NCI-H460 (cell line): ENCODE measurements around the gene CDK14. TPM values are rescaled to one million over a fixed set of nuclear protein-coding genes. Genes with fewer than 3 reads are reported as not detected.
"Not testable (repeated sequence)": the region's sequence is repeated elsewhere in the genome, so short reads cannot be mapped to it uniquely, and the experiment has no call there.

Experiments
- DNase-seq: peaks from one replicate; pipeline ENCODE4 v3.0.0-alpha.2; 2016; ENCODE audit warnings: low read depth; ENCODE audit errors: extremely low read depth
- total RNA-seq: library from RNA; depleted of rRNA; stranded (reverse); fragments of >200 nt; shearing (Covaris generic); gene quantifications from 2 replicates; pipeline ENCODE4 v1.2.3, GENCODE V29; 2014

CDK14 gene
- total RNA-seq, 1 experiment from 2014 or later, result 0.94 TPM

GRCh38 chr7:91169830-91170191 is 573.7 kb downstream of the CDK14 start:
- no peak for DNase-seq

GRCh38 chr7:91173265-91173664 is 577.1 kb downstream of the CDK14 start:
- not testable (repeated sequence) for DNase-seq

GRCh38 chr7:91180746-91181145 is 584.6 kb downstream of the CDK14 start:
- DNase-seq, result no peak

GRCh38 chr7:91181949-91182348 is 585.8 kb downstream of the CDK14 start:
- no peak for DNase-seq

- DNase-seq, result no peak
These were observed 587.0 kb downstream of the CDK14 start for GRCh38 chr7:91182819-91183764.

- no peak for DNase-seq
These were observed 589.6 kb downstream of the CDK14 start for GRCh38 chr7:91185771-91186170.

- no peak for DNase-seq
These were observed 590.9 kb downstream of the CDK14 start for GRCh38 chr7:91187061-91187460.

DNA sequence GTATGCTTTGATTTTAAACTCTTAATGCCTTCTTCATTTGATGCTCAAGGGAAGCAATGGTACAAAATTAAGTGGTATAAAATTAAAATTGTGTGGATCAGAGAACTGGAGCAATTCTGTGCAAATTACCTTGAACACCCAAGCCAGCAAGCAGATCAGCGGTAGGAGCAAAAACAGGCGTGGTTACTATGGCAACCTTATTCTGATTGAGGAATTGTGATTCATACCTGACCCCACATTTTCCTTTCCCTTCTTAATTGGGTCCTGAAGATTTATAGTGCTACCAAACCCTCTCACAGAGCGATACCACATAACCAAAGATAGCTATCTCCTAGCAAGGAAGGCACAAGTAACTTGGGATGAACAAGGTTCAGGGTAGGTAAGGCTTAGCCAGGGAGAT is 595.6 kb downstream of the CDK14 start:
- no peak for DNase-seq

DNA sequence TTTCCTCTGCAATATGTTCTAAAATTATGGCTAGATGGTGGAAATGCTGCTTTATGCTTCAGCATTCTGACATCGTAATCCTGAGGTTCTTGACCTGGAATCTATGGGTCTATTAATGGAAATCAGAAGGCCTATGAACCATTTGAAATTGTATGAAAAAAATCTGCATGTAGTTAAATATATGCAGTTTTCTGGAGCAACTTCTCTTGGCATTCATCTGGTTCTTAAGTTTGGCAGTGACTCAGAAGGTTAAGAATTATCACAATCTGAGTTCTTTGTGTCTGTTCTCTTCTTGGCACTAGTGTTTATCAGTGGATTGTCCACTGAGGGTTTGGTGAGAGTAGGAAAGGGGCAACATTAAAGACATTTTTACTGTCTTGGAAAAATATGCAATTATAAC is 597.0 kb downstream of the CDK14 start:
- DNase-seq, result no peak

DNA sequence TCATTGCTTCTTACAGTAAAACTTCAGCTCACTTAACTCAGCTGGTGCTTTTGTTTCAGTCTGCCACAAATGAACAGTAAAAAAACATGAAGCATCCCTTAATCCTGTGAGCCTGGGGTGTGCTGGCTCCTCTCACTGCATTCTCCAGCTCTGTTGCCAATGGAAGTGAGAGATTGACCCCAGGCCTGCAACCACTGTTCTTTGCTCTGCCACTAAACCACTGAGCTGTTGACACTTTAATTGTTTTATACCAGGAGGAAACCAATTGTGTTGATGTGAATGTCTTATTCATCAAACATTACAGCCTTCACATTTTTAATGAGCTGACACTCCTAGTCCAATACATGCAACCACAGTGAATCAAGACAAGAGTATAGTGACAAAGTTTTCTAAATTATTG is 598.7 kb downstream of the CDK14 start:
- no peak for DNase-seq

DNA sequence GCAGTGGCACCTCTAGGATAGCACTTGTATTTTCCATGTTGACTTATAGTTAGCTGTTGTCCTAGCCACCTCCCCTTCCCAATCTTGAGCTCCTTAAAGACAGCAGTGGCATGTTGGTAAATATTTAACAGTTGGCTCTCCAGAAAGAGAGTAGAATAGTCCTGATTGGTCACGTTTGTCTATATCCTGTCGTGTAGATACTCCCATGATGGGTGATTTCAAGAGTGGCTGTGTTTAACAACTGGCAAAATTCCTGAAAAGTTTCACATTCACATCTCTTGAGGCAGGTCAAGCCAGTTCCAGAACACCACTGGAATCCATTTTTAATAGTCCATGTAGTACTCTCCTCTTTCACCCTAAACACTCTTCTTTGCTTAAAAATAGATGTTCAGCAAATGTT is 599.9 kb downstream of the CDK14 start:
- no peak for DNase-seq

DNA sequence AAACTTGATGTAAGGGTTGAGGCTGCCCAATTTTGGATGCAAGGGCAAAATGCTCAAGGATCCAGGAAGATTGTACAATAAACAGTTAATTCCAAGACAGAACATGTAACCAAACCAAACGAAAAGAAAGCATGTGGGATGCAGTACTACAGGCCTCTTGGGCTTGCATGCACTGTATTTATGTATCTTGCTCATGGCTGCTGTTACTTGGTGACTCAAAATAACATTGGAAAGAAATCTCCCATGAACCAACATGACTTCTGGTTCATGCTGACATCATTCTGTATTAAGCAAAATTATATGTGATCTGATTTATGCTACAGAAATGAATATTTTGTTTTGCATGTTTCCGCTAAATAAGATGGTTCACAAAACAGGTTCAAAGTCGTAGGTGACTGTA is 602.2 kb downstream of the CDK14 start:
- DNase-seq, result no peak

GRCh38 chr7:91199601-91200000 is 603.5 kb downstream of the CDK14 start:
- no peak for DNase-seq

- no peak for DNase-seq
These were observed 605.5 kb downstream of the CDK14 start for GRCh38 chr7:91201442-91202113.

DNA sequence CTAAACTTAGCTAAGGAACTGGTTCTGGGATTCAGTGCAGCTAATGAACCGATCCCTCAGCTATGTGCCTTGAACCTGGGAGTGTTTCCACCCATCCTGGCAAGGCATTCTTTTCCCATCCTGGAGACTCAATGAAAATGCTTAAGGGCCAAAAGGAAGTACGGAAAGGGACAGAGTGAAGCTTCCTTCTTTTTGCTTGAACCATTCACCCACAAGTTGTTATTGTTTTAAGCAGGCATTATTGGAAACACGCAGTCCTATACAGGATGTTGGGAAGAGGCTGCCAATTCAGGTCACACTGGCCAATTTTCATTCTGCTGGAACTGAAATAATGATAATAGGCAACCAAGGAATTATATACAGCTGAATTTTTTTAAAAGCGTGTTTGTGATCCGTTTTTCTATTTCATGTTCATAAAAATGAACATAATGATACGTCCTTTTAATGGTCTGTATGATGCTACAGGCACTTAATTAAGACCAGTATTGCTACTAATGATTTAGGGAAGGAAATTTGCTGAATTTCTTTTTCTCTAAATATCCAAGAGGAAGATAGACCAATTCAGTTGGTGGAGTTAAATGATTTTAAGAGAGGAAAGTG is 610.3 kb downstream of the CDK14 start:
- no peak for DNase-seq

DNA sequence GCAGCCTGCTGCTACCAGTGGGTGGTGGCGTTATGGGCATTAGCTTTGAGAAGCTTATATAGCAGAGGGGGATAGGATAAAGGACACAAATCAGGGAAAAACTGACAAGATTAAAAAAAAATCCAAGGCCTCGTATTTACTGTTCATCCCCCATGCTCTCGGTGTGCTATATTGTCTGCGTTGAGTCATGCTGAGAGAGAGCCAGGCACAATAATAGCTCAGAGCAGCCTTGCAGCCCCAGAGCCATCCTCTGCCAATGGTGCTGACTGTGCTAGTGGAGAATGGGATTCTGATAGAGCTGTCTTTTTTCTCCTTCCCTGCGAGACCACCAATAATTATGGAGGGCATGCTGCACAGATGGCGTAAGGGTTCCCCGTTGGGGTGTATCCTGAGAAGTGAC is 616.5 kb downstream of the CDK14 start:
- no peak for DNase-seq

- no peak for DNase-seq
These were observed 630.3 kb downstream of the CDK14 start for GRCh38 chr7:91226411-91226810.

DNA sequence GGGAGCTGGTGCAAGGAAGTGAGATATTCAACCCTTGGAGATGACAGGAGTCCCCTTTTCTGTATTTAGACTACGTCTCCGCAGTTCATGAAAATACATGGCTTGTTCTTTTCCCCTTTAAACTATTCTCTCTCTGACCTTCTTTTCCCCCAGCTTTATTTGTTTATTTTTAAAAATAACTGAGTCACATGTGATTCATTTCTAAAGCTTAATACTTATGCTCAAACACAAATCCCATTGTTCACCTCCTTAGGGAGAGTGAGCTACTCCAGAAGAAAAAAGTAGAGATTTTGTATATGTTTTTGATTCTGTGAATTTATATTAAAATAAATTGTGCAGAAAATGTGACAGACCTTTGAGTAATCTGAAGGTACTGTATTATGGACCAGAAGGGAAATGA is 632.2 kb downstream of the CDK14 start:
- DNase-seq, result no peak

DNA sequence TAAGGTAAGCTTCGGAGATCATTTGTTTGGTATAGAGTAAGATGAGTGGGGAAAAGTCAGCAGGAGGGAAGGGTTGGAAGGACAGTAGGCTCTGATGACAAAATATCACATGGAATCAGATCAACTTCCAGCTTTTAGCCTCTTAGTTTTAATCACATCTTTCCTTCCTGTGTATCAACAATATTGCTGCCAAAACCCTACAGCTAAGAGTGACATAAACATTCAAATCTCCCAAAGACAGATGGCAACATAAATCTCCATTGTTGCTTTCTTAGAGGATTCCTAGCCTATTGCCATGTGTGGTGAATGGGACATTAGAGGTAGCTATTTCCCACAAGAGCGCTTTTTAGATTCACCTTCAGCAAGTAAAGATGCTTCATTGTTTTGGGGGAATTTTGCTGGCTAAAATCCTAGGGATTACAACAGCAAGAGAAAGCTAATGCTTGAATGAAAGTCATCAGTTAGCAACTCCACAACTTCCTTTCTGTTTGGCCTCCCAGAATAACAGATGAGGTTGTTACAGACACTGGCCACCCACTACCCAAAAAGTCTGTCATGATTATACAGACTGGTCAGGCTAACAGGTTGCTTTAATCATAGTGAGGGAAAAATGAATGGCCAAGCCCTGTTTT is 632.9 kb downstream of the CDK14 start:
- DNase-seq, result no peak

DNA sequence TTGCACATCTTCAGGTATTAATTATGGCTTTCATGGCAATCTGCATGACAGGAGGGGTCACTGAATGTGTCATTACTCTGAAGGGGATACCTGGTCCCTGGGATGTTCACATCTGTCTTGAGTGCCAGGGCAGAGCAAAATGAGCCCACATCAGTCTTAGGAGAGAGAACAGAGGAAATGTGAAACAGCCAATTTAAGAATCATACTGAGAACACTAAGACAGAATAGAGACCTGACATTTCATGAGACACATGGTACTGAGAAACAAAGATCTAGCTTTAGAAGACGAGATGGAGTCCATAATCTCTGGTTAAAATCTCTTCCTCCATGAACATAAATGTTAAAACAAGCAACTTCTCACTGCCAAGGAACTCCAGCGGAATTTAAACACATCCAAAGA is 634.0 kb downstream of the CDK14 start:
- DNase-seq, result no peak

DNA sequence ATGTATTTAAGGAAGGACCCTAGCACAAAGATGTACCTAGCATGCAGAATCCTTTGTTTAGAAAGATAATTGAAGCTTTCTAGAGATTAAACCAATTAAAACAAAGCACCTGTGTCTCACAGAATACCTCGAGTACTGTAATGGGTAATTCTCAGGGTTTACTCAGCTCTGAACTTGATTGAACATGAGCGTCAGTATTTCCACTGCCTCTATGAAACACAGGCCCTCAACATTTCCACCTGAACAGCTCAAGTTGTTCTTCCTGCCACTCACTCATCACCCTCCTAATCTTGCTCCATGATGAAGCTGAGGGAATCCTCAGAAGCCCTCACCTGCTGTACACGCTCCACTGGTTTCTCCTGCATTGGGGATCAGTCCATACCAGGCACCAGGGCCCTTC is 634.4 kb downstream of the CDK14 start:
- DNase-seq, result no peak
